ENCODE measurements around the gene ADGRB2.

ADGRB2 gene

DNA sequence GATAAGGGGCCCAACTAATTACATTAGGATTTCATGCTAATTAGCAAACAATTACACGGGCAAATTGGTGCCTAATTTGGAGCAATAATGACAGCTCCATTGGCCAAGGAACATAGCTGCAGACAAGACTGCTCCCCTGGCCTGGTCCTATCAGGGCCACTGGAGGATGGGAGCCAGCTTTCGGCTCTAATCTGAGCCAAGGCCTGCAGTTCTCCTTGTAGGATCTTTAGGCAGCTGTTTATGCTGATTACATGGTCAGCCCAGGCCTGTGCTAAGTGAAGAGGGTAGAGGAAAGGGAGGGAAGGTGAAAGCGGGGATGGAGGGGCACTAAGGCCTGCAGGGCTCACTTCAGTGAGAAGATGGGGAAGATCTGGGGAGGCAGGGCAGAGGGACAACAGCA, 12.4 kb upstream of the ADGRB2 start (continued):
- TF ChIP-seq, protein P1, sequence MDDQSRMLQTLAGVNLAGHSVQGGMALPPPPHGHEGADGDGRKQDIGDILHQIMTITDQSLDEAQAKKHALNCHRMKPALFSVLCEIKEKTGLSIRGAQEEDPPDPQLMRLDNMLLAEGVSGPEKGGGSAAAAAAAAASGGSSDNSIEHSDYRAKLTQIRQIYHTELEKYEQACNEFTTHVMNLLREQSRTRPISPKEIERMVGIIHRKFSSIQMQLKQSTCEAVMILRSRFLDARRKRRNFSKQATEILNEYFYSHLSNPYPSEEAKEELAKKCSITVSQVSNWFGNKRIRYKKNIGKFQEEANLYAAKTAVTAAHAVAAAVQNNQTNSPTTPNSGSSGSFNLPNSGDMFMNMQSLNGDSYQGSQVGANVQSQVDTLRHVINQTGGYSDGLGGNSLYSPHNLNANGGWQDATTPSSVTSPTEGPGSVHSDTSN (CRISPR knock-in tag; IDR thresholded peaks at IDR 0.05) = no peak
- TF ChIP-seq, protein P2, sequence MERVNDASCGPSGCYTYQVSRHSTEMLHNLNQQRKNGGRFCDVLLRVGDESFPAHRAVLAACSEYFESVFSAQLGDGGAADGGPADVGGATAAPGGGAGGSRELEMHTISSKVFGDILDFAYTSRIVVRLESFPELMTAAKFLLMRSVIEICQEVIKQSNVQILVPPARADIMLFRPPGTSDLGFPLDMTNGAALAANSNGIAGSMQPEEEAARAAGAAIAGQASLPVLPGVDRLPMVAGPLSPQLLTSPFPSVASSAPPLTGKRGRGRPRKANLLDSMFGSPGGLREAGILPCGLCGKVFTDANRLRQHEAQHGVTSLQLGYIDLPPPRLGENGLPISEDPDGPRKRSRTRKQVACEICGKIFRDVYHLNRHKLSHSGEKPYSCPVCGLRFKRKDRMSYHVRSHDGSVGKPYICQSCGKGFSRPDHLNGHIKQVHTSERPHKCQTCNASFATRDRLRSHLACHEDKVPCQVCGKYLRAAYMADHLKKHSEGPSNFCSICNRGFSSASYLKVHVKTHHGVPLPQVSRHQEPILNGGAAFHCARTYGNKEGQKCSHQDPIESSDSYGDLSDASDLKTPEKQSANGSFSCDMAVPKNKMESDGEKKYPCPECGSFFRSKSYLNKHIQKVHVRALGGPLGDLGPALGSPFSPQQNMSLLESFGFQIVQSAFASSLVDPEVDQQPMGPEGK (tag by site-specific recombination; IDR thresholded peaks at IDR 0.05) = no peak
- no peak for TF ChIP-seq ZNF24 (tag by site-specific recombination; IDR thresholded peaks at IDR 0.05)
- no peak for TF ChIP-seq ZNF473 (tag by site-specific recombination; IDR thresholded peaks at IDR 0.05)
- no peak for TF ChIP-seq ZSCAN30 (tag by site-specific recombination; IDR thresholded peaks at IDR 0.05)
- TF ChIP-seq ZNF248 (tag by site-specific recombination; IDR thresholded peaks at IDR 0.05) = no peak
- no peak for TF ChIP-seq ZNF664 (tag by site-specific recombination; IDR thresholded peaks at IDR 0.05)
- no peak for TF ChIP-seq ZNF571 (tag by site-specific recombination; IDR thresholded peaks at IDR 0.05)

DNA sequence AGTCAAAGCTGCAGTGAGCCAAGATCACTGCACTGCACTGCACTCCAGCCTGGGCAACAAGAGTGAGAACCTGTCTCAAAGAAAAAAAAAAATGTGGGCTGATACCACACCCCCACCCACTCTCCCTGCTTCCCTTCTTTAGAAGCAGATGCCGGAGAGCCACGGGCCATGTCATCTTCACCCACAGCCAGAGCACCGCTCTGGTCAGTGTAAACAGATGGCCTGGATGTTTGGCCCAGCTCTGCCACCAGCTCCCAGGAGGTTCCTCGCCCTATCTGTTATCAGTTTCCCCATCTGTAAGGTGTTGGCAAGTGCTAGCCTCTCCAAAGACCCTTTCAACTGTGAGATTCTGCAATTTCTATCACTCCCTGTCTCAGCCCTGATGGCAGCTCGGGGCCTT, 11.9 kb upstream of the ADGRB2 start:
- Histone ChIP-seq H3K4me3 (ENCODE audit: low read depth, low read length) (no peak overlapping the region), H3K36me3 (ENCODE audit: control insufficient read depth in 2 of 2, insufficient read depth in 1 of 2, low read length in 2 of 2) (no peaks in the 10 kb centered on the region), H3K9me3 (ENCODE audit: control insufficient read depth, insufficient read depth, low read depth, low read length) (no peaks in the 10 kb centered on the region), H3K27ac (ENCODE audit: extremely low read depth, low read depth, low read length) (no peak overlapping the region), H3K4me1 (ENCODE audit: control insufficient read depth, insufficient read depth, low read length) (no peaks in the 10 kb centered on the region)
- TF ChIP-seq ZFHX2 (tag by site-specific recombination; conservative IDR thresholded peaks at IDR 0.05) (peak; percentile 59), ZBTB17 (tag by site-specific recombination; IDR thresholded peaks at IDR 0.05) (no peak), EGR2 (tag by site-specific recombination; IDR thresholded peaks at IDR 0.05; ENCODE audit: low read depth) (peak; percentile 59)
- CTCF ChIA-PET = interaction anchor here (0.6 to 2.6 kb wide), 4 partner anchors 13 to 254 kb away, joined by 3 to 14 read pairs (median 4); no protein-coding TSS in a partner anchor
- POLR2A ChIA-PET = no interaction called here

DNA sequence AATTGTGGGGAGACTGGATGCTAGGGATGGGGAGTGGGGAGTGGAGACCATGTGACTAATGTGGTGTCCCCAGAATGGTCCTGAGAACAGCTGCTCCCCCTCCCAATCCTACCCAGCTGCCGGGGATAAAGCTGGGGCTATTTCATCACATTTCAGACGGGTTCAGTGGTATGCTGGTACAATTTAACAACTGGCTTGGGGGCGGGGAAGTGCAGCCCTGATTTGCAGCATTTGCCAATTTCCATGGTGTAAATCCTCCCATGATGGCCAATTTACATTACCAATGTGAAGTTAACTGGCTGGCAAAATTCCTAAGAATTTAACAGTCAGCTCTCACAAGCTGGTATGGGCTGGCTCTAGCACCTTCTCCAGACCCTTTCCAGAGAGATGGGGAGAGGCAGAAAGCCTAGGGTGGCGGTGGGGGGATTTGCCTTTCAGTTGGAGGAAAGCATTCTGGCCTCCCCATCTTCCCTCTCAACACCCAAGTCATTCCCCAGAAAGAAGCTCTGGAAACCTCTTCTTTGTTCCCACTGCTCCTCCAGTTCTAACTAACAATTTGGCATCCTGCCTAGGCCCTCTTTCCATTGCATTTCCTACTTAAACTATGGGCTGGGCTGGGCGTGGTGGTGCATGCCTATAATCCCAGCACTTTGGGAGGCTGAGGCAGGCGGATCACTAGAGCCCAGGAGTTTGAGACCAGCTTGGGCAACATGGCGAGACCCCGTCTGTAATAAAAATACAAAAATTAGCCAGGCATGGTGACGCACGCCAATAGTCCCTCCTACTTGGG, 11.3 kb upstream of the ADGRB2 start:
- Histone ChIP-seq H3K4me1 (ENCODE audit: control insufficient read depth, insufficient read depth, low read length) (no peaks in the 10 kb centered on the region), H3K4me3 (ENCODE audit: low read depth, low read length) (no peak overlapping the region), H3K27ac (ENCODE audit: extremely low read depth, low read depth, low read length) (no peak overlapping the region), H3K9me3 (ENCODE audit: control insufficient read depth, insufficient read depth, low read depth, low read length) (no peaks in the 10 kb centered on the region), H3K36me3 (ENCODE audit: control insufficient read depth in 2 of 2, insufficient read depth in 1 of 2, low read length in 2 of 2) (no peaks in the 10 kb centered on the region)
- POLR2A ChIA-PET = no interaction called here
- peak; percentile 89 for TF ChIP-seq ZNF112 (tag by site-specific recombination; IDR thresholded peaks at IDR 0.05)
- no peak for TF ChIP-seq ZNF23 (tag by site-specific recombination; IDR thresholded peaks at IDR 0.05; ENCODE audit: borderline replicate concordance)
- TF ChIP-seq ZNF140 (tag by site-specific recombination; IDR thresholded peaks at IDR 0.05) = no peak
- TF ChIP-seq ZBTB6 (tag by site-specific recombination; IDR thresholded peaks at IDR 0.05) = 0 out of 2 replicates have a peak, but pooled peaks have one; percentile 28
- no peak for TF ChIP-seq ZNF580 (tag by site-specific recombination; IDR thresholded peaks at IDR 0.05)
- peak; percentile 73 for TF ChIP-seq KLF1 (tag by site-specific recombination; IDR thresholded peaks at IDR 0.05)
- TF ChIP-seq SP7 (tag by site-specific recombination; IDR thresholded peaks at IDR 0.05) = no peak
- no peak for TF ChIP-seq GLI4 (tag by site-specific recombination; IDR thresholded peaks at IDR 0.05)
- no peak for TF ChIP-seq ZSCAN30 (tag by site-specific recombination; IDR thresholded peaks at IDR 0.05)
- CTCF ChIA-PET = interaction anchor here (0.8 to 2.6 kb wide), 3 partner anchors 12 to 59 kb away, joined by 3 to 14 read pairs (median 5); no protein-coding TSS in a partner anchor
